KMS-11 (cell line): ENCODE results near the gene CASP12.

ENCODE experiments used
- H2AFZ ChIP-seq: fragments of 200-600 bp; sonication (generic); 2 replicates; pipeline ENCODE4 v1.6.1; 2016; ENCODE audit warnings: antibody characterized with exemption, mixed run types, low read depth
- H3K27ac ChIP-seq: fragments of 200-600 bp; sonication (generic); 2 replicates; pipeline ENCODE4 v1.6.1; 2016; ENCODE audit warnings: mild to moderate bottlenecking, mixed run types
- H3K27me3 ChIP-seq: fragments of 200-600 bp; sonication (generic); 2 replicates; pipeline ENCODE4 v1.6.1; 2017; ENCODE audit warnings: mild to moderate bottlenecking, low read depth, mixed run types, moderate library complexity; ENCODE audit not compliant: insufficient read depth
- H3K36me3 ChIP-seq: fragments of 200-600 bp; sonication (generic); 2 replicates; pipeline ENCODE4 v1.6.1; 2017; ENCODE audit warnings: mild to moderate bottlenecking, mixed run types; ENCODE audit not compliant: insufficient read depth
- H3K4me1 ChIP-seq: fragments of 200-600 bp; sonication (generic); 2 replicates; pipeline ENCODE4 v1.6.1; 2016; ENCODE audit warnings: mild to moderate bottlenecking, low read depth, mixed run types; ENCODE audit not compliant: poor library complexity, severe bottlenecking
- H3K4me2 ChIP-seq: fragments of 200-600 bp; sonication (generic); 2 replicates; pipeline ENCODE4 v1.7.0; 2016; ENCODE audit warnings: mild to moderate bottlenecking, mixed run types
- H3K4me3 ChIP-seq: fragments of 200-600 bp; sonication (generic); IDR thresholded peaks from 2 replicates; pipeline ENCODE4 v1.6.1; 2017; ENCODE audit warnings: low read depth, low read length, mixed read lengths; ENCODE audit not compliant: insufficient read depth
- H3K79me2 ChIP-seq: fragments of 200-600 bp; sonication (generic); 2 replicates; pipeline ENCODE4 v1.6.1; 2016; ENCODE audit warnings: low read depth, mixed run types; ENCODE audit not compliant: insufficient read depth
- H3K9ac ChIP-seq: fragments of 200-600 bp; sonication (generic); 2 replicates; pipeline ENCODE4 v1.6.1; 2016; ENCODE audit warnings: mild to moderate bottlenecking, mixed run types
- H4K20me1 ChIP-seq: fragments of 200-600 bp; sonication (generic); 2 replicates; pipeline ENCODE4 v1.6.1; 2016; ENCODE audit warnings: mild to moderate bottlenecking, mixed run types; ENCODE audit not compliant: insufficient read depth
- TF ChIP-seq, protein P1 (sequence below): fragments of 200-600 bp; sonication (generic); conservative IDR thresholded peaks from 2 replicates; pipeline ENCODE4 v1.6.1; 2017; ENCODE audit warnings: low read depth, mild to moderate bottlenecking, antibody characterized with exemption, low read length, moderate library complexity, mixed read lengths

Gene CASP12

DNA sequence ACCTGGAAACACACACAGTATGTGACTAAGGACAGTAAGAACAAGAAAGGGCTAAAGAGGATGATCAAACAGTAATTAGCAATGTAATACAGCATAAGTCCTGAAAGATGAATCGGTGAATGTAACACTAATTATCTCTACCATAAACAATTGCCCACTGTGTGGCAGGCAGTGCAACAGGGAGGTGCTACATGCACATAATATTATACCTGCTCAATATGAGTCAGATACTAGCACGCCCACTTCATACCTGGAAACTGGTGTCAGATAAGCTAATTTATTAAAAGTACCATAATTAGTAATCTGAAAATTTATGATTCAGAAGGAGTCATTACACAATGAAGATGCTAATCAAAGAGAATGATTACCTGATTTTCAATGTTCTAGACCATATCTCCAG is 14.9 kb downstream of the CASP12 start:
- Histone ChIP-seq H3K27me3 (no peaks in the 10 kb centered on the region), H3K4me2 (no peak overlapping the region), H3K79me2 (no peaks in the 10 kb centered on the region), H4K20me1 (no peaks in the 10 kb centered on the region), H3K27ac (no peak overlapping the region), H3K36me3 (no peaks in the 10 kb centered on the region), H2AFZ (no peak overlapping the region), H3K9ac (no peak overlapping the region), H3K4me3 (no peak overlapping the region), H3K4me1 (no peaks in the 10 kb centered on the region)
- TF ChIP-seq, protein P1, sequence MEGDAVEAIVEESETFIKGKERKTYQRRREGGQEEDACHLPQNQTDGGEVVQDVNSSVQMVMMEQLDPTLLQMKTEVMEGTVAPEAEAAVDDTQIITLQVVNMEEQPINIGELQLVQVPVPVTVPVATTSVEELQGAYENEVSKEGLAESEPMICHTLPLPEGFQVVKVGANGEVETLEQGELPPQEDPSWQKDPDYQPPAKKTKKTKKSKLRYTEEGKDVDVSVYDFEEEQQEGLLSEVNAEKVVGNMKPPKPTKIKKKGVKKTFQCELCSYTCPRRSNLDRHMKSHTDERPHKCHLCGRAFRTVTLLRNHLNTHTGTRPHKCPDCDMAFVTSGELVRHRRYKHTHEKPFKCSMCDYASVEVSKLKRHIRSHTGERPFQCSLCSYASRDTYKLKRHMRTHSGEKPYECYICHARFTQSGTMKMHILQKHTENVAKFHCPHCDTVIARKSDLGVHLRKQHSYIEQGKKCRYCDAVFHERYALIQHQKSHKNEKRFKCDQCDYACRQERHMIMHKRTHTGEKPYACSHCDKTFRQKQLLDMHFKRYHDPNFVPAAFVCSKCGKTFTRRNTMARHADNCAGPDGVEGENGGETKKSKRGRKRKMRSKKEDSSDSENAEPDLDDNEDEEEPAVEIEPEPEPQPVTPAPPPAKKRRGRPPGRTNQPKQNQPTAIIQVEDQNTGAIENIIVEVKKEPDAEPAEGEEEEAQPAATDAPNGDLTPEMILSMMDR: no peak

DNA sequence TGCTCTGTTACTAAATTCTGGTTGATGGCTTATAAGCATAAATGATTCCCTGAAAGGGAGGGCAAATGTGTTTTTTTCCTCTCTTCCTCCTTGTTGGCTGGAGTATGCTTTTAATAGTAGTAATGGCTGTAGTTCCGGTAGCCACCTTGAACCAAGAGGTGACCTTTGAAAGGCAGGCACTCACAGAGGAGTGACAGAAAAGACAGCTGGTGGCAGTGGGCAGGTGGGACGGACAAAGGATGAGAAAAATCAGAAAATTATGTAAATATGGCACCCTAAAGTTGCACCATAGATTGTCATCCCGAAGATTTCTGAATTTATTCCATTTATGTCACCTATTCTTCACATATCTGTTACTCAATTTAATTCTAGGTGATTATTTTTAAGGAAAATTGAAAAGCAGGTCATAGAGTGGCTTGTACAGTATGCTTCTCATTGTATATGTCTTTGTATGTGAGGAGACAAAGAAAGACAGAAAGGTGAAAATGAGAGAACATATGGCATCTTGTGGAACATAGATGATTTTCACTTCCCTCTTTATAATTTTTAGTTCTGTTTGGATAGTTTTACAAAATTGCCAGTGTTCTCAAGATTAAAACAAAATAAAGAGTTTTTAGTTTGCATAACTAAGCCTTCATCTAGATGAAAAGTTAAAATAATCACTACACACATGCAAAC is 17.0 kb downstream of the CASP12 start:
- Histone ChIP-seq H3K36me3 (no peaks in the 10 kb centered on the region), H2AFZ (no peak overlapping the region), H3K4me2 (no peak overlapping the region)

DNA sequence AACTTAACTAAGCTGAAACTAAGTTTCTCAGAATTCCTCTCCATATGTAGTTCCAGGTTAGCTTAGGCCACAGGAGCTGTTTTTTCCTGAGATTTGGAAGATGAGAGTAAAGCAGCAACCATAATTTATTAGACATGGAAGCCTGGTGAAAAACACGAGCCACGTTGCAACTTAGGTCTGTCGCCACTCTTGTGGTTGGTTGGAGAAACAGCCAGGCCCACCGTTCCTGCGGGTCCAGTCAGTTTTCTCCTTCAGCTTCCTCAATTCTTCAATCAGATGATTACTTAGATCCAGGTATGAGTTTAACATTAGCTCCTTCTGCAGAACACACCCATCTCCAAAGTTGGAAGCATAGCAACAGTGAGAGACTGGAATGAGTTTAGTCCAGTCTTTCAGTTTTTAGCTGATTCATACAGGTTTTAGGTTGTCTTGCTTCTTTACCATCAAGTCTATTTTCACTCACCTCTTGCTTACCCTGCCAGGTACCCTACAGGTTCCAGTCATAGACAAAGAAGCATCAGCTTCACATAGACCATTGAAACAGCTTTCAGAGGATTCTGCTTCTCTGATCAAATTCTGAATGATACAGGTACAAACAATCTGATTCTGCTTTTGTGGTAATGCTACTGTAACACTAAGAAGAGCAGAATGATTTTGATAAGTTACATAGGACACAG is 18.6 kb downstream of the CASP12 start:
- Histone ChIP-seq H3K4me3 (no peak overlapping the region), H3K36me3 (no peaks in the 10 kb centered on the region), H3K27ac (no peak overlapping the region), H3K4me1 (no peaks in the 10 kb centered on the region), H2AFZ (no peak overlapping the region), H4K20me1 (no peaks in the 10 kb centered on the region), H3K4me2 (no peak overlapping the region), H3K79me2 (no peaks in the 10 kb centered on the region), H3K27me3 (no peaks in the 10 kb centered on the region), H3K9ac (no peak overlapping the region)
- TF ChIP-seq, protein P1: no peak

More for the DNA sequence above, 17.0 kb downstream of the CASP12 start:
- Histone ChIP-seq H3K27me3 (no peaks in the 10 kb centered on the region), H3K79me2 (no peaks in the 10 kb centered on the region), H3K4me1 (no peaks in the 10 kb centered on the region), H3K27ac (no peak overlapping the region), H4K20me1 (no peaks in the 10 kb centered on the region), H3K9ac (no peak overlapping the region), H3K4me3 (no peak overlapping the region)
- TF ChIP-seq, protein P1: no peak

DNA sequence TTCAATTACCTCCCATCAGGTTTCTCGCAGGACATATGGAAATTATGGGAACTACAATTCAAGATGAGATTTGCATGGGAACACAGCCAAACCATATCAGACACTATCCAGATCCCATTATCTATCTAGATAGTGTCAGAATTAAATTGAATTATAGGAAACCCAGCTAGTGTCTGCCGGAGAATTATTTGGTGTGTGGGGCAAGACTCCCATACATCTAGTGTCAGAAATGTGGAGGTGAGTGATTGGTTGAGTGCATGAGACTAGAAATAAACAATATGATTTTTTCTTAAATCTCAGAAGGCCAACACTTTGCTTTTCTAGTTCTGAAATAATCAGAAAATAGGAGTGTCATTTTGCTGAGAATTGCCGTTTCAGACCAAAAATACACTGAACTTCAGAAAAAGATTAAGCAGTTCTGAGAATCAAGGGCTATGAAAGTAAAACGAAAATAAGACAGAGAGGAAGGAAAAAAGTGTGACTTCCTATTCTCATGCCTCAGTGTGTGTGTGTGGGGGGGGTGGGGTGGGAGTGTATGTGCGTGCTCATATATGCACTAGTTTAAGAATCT is 21.3 kb downstream of the CASP12 start:
- Histone ChIP-seq H3K27me3 (no peaks in the 10 kb centered on the region), H3K4me3 (no peak overlapping the region), H4K20me1 (no peaks in the 10 kb centered on the region), H3K9ac (no peak overlapping the region), H2AFZ (no peak overlapping the region), H3K79me2 (no peaks in the 10 kb centered on the region), H3K27ac (no peak overlapping the region), H3K4me2 (no peak overlapping the region), H3K4me1 (no peaks in the 10 kb centered on the region), H3K36me3 (no peaks in the 10 kb centered on the region)
- TF ChIP-seq, protein P1: no peak
